CD4-positive, alpha-beta memory T cell (primary cell): ENCODE data around the gene SON. TPM values are rescaled to one million over a fixed set of nuclear protein-coding genes. Genes with fewer than 3 reads are reported as not detected.
"Not testable (repeated sequence)": the region's sequence is repeated elsewhere in the genome, so short reads cannot be mapped to it uniquely, and the experiment has no call there.

Source experiments
- CTCF ChIA-PET: fragments of 350-600 bp; sonication (Branson Sonifier 250); formaldehyde crosslinking; loops from one replicate; lab custom pipeline; 2021; ENCODE audit warnings: inconsistent platforms; ENCODE audit not compliant: partially characterized antibody; lab: Charles Lee
- POLR2A ChIA-PET: fragments of 350-600 bp; sonication (Branson Sonifier 250); formaldehyde crosslinking; loops from one replicate; lab custom pipeline; 2021; ENCODE audit not compliant: partially characterized antibody; lab: Charles Lee
- DNase-seq, 5 donors: peaks; one replicate each; pipeline versions ENCODE4 v3.0.0 to v3.0.0-alpha.2; 2020 to 2022; ENCODE audit warnings: mixed read lengths in 1 of 5
- H3K27ac ChIP-seq: one replicate; pipeline ENCODE4 v1.7.0; 2013; ENCODE audit warnings: low read depth, low read length
- H3K27me3 ChIP-seq: 2 replicates; pipeline ENCODE4 v1.7.0; 2013; ENCODE audit warnings: mild to moderate bottlenecking, low read length, moderate library complexity; ENCODE audit not compliant: insufficient read depth
- H3K36me3 ChIP-seq: 2 replicates; pipeline ENCODE4 v1.7.0; 2013; ENCODE audit warnings: mild to moderate bottlenecking, low read length, moderate library complexity; ENCODE audit not compliant: insufficient read depth
- H3K4me1 ChIP-seq: 2 replicates; pipeline ENCODE4 v1.7.0; 2013; ENCODE audit warnings: mild to moderate bottlenecking, low read length, moderate library complexity; ENCODE audit not compliant: insufficient read depth
- H3K4me3 ChIP-seq, 2 donors: one replicate each; pipeline ENCODE4 v1.7.0; 2013; ENCODE audit warnings: low read length in 2 of 2, mild to moderate bottlenecking in 1 of 2
- H3K9me3 ChIP-seq, 2 donors: one replicate each; pipeline ENCODE4 v1.7.0; 2013; ENCODE audit warnings: low read length in 2 of 2, control low read depth in 1 of 2; ENCODE audit not compliant: control insufficient read depth in 1 of 2
- H3K27ac Mint-ChIP-seq, 7 donors: one replicate each; pipeline ENCODE4 v1.8.0; 2020 to 2021; ENCODE audit warnings: mixed read lengths in 7 of 7, mild to moderate bottlenecking in 6 of 7, inconsistent platforms in 3 of 7, moderate library complexity in 3 of 7
- H3K27me3 Mint-ChIP-seq, 2 donors: one replicate each; pipeline ENCODE4 v1.8.0; 2020 to 2021; ENCODE audit warnings: mixed read lengths in 2 of 2
- H3K36me3 Mint-ChIP-seq, 2 donors: one replicate each; pipeline ENCODE4 v1.8.0; 2020 to 2021; ENCODE audit warnings: mixed read lengths in 2 of 2, inconsistent platforms in 1 of 2, mild to moderate bottlenecking in 1 of 2
- H3K4me1 Mint-ChIP-seq, 4 donors: one replicate each; pipeline ENCODE4 v1.8.0; 2020 to 2021; ENCODE audit warnings: mixed read lengths in 4 of 4, mild to moderate bottlenecking in 1 of 4
- H3K4me3 Mint-ChIP-seq, 8 donors: one replicate each; pipeline ENCODE4 v1.8.0; 2020 to 2021; ENCODE audit warnings: mixed read lengths in 8 of 8, mild to moderate bottlenecking in 7 of 8, moderate library complexity in 6 of 8, inconsistent platforms in 3 of 8
- H3K9me3 Mint-ChIP-seq, 8 donors: one replicate each; pipeline ENCODE4 v1.8.0; 2020 to 2021; ENCODE audit warnings: mixed read lengths in 8 of 8, mild to moderate bottlenecking in 5 of 8, inconsistent platforms in 3 of 8, moderate library complexity in 1 of 8
- intact Hi-C: fragments of 100-400 bp; cut with micrococcal nuclease; formaldehyde crosslinking; loops from one replicate; pipeline ENCODE4 v1.15.1; 2023
- polyA plus RNA-seq, 2 donors: library from polyadenylated mRNA; unstranded; fragments of 300-500 nt; fragmentation: Illumina TruSeq; gene quantifications; one replicate each; pipeline ENCODE4 v1.2.3, GENCODE V29; 2021
- total RNA-seq, 2 experiments: library from RNA; stranded (reverse); gene quantifications; one replicate each; pipeline ENCODE4 v1.2.3, GENCODE V29; 2021

Gene SON
- total and polyA plus RNA-seq, 4 experiments from 2014 or later = 314 to 639 (median 445) TPM

GRCh38 chr21:33567914-33568313 is 25.1 kb downstream of the SON start:
- Histone ChIP-seq H3K36me3 (peaks cover 54% of the 10 kb centered on the region), H3K27me3 (no peaks in the 10 kb centered on the region), H3K9me3 (no peaks in the 10 kb centered on the region), H3K4me3 (no peak overlapping the region), H3K4me1 (peaks cover 26% of the 10 kb centered on the region), H3K27ac (no peak overlapping the region)
- Mint-ChIP-seq H3K27ac (peak overlapping the region in 5 of 7 donors; percentile 52 to 78 (median 73)), H3K36me3 (peaks cover 28 to 66% of the 10 kb centered on the region in 2 donors), H3K27me3 (no peaks in the 10 kb centered on the region), H3K9me3 (no peaks in the 10 kb centered on the region), H3K4me3 (no peak overlapping the region), H3K4me1 (peaks cover 19 to 46% (median 29%) of the 10 kb centered on the region in 4 donors)
- ChIA-PET CTCF (no interaction called here), POLR2A (interaction anchor here (0.6 kb wide), 1 partner anchor 25 kb away, joined by 4 read pairs; no protein-coding TSS in a partner anchor)
- DNase-seq = no peak
- intact Hi-C loops = loop anchor here (2.0 kb wide), 1 partner anchor 15 kb away; no protein-coding TSS in a partner anchor

- H3K27ac Mint-ChIP-seq = peak overlapping the region in 1 of 7 donors; percentile 53
Observed at GRCh38 chr21:33568448-33568847, 25.6 kb downstream of the SON start.

GRCh38 chr21:33569991-33570390 is 27.2 kb downstream of the SON start:
- peaks cover 16 to 40% (median 22%) of the 10 kb centered on the region in 4 donors for H3K4me1 Mint-ChIP-seq
- H3K9me3 ChIP-seq = no peaks in the 10 kb centered on the region
- intact Hi-C loops = loop anchor here (2.0 kb wide), 1 partner anchor 17 kb away; no protein-coding TSS in a partner anchor
- no peaks in the 10 kb centered on the region for H3K27me3 Mint-ChIP-seq
- no peaks in the 10 kb centered on the region for H3K9me3 Mint-ChIP-seq
- peaks cover 64% of the 10 kb centered on the region for H3K36me3 ChIP-seq
- ChIA-PET CTCF (interaction anchor here (1.6 kb wide), 1 partner anchor 36 kb away, joined by 6 read pairs; no protein-coding TSS in a partner anchor), POLR2A (interaction anchor here (1.3 to 1.9 kb wide), 3 partner anchors 19 to 28 kb away, joined by 4 to 8 read pairs (median 4); partner anchors contain the start of genes DONSON, GART and SON)
- no peaks in the 10 kb centered on the region for H3K27me3 ChIP-seq
- DNase-seq = no peak
- H3K27ac ChIP-seq = peak overlapping the region; percentile 10
- H3K4me3 ChIP-seq = no peak overlapping the region
- H3K4me3 Mint-ChIP-seq = no peak overlapping the region
- H3K4me1 ChIP-seq = peaks cover 19% of the 10 kb centered on the region
- H3K36me3 Mint-ChIP-seq = peaks cover 30 to 68% of the 10 kb centered on the region in 2 donors
- peak overlapping the region in 6 of 7 donors; percentile 26 to 80 (median 48) for H3K27ac Mint-ChIP-seq

More at GRCh38 chr21:33568448-33568847, 25.6 kb downstream of the SON start:
- no peak overlapping the region for H3K4me3 Mint-ChIP-seq
- CTCF ChIA-PET = no interaction called here
- Histone ChIP-seq H3K4me1 (peaks cover 20% of the 10 kb centered on the region), H3K9me3 (no peaks in the 10 kb centered on the region), H3K27ac (no peak overlapping the region), H3K4me3 (no peak overlapping the region), H3K27me3 (no peaks in the 10 kb centered on the region), H3K36me3 (peaks cover 55% of the 10 kb centered on the region)
- H3K36me3 Mint-ChIP-seq = peaks cover 30 to 68% of the 10 kb centered on the region in 2 donors
- H3K9me3 Mint-ChIP-seq = no peaks in the 10 kb centered on the region
- no peak for DNase-seq
- POLR2A ChIA-PET = interaction anchor here (0.6 kb wide), 1 partner anchor 24 kb away, joined by 4 read pairs; no protein-coding TSS in a partner anchor
- intact Hi-C loops = loop anchor here (2.0 kb wide), 1 partner anchor 16 kb away; no protein-coding TSS in a partner anchor
- H3K27me3 Mint-ChIP-seq = no peaks in the 10 kb centered on the region
- H3K4me1 Mint-ChIP-seq = peaks cover 17 to 42% (median 27%) of the 10 kb centered on the region in 4 donors

- H3K27me3 ChIP-seq = no peaks in the 10 kb centered on the region
- CTCF ChIA-PET = interaction anchor here (0.5 to 2.8 kb wide), 3 partner anchors 33 to 801 kb away, joined by 3 to 19 read pairs (median 4); partner anchors contain the start of gene PAXBP1
- Mint-ChIP-seq H3K36me3 (peaks cover 40 to 73% of the 10 kb centered on the region in 2 donors), H3K27ac (peak overlapping the region in 6 of 7 donors; percentile 5 to 78 (median 47)), H3K27me3 (no peaks in the 10 kb centered on the region), H3K9me3 (no peaks in the 10 kb centered on the region), H3K4me3 (no peak overlapping the region), H3K4me1 (peaks cover 8 to 25% (median 15%) of the 10 kb centered on the region in 4 donors)
- no peak overlapping the region for H3K27ac ChIP-seq
- no peak overlapping the region for H3K4me3 ChIP-seq
- H3K4me1 ChIP-seq = peaks cover 10% of the 10 kb centered on the region
- POLR2A ChIA-PET = interaction anchor here (0.8 to 1.4 kb wide), 2 partner anchors 16 to 29 kb away, joined by 3 to 5 read pairs; partner anchors contain the start of genes DONSON and SON
- H3K9me3 ChIP-seq = no peaks in the 10 kb centered on the region
- intact Hi-C loops = loop anchor here (2.0 kb wide), 1 partner anchor 14 kb away; no protein-coding TSS in a partner anchor
- H3K36me3 ChIP-seq = peaks cover 74% of the 10 kb centered on the region
- DNase-seq = no peak
Observed at GRCh38 chr21:33572350-33572749, 29.5 kb downstream of the SON start.

GRCh38 chr21:33576741-33577141 is 33.9 kb downstream of the SON start:
- H3K27me3 Mint-ChIP-seq, H3K4me1 ChIP-seq, H3K27ac ChIP-seq, DNase-seq, H3K9me3 Mint-ChIP-seq, POLR2A ChIA-PET, H3K4me3 Mint-ChIP-seq, H3K9me3 ChIP-seq, H3K4me3 ChIP-seq, intact Hi-C loops, CTCF ChIA-PET, H3K27me3 ChIP-seq: not testable (repeated sequence)
- H3K36me3 ChIP-seq = peaks cover 38% of the 10 kb centered on the region
- Mint-ChIP-seq H3K4me1 (peaks cover 0 to 10% (median 5%) of the 10 kb centered on the region in 4 donors), H3K36me3 (peaks cover 22 to 60% of the 10 kb centered on the region in 2 donors), H3K27ac (peak overlapping the region in 3 of 7 donors; percentile 37 to 48 (median 38))

- DNase-seq = no peak
- H3K4me1 ChIP-seq = no peaks in the 10 kb centered on the region
- no peaks in the 10 kb centered on the region for H3K9me3 Mint-ChIP-seq
- H3K27me3 Mint-ChIP-seq = no peaks in the 10 kb centered on the region
- no peak overlapping the region for H3K27ac Mint-ChIP-seq
- no peak overlapping the region for H3K4me3 ChIP-seq
- intact Hi-C loops = no loop called here
- H3K9me3 ChIP-seq = no peaks in the 10 kb centered on the region
- ChIA-PET CTCF (no interaction called here), POLR2A (interaction anchor here (1.6 to 1.7 kb wide), 2 partner anchors 11 to 35 kb away, joined by 3 to 13 read pairs; partner anchors contain the start of gene DONSON)
- H3K36me3 ChIP-seq = peaks cover 26% of the 10 kb centered on the region
- peaks cover 18 to 48% of the 10 kb centered on the region in 2 donors for H3K36me3 Mint-ChIP-seq
- H3K4me1 Mint-ChIP-seq = peaks cover under 1 to 10% (median 2%) of the 10 kb centered on the region in 4 donors
- H3K27ac ChIP-seq = no peak overlapping the region
- no peak overlapping the region for H3K4me3 Mint-ChIP-seq
- no peaks in the 10 kb centered on the region for H3K27me3 ChIP-seq
Observed at GRCh38 chr21:33578214-33578613, 35.4 kb downstream of the SON start.

GRCh38 chr21:33578959-33579542 is 36.2 kb downstream of the SON start:
- H3K27me3 ChIP-seq = no peaks in the 10 kb centered on the region
- Mint-ChIP-seq H3K4me3 (no peak overlapping the region), H3K27me3 (no peaks in the 10 kb centered on the region), H3K36me3 (peaks cover 18 to 41% of the 10 kb centered on the region in 2 donors), H3K27ac (peak overlapping the region in 4 of 7 donors; percentile 20 to 37 (median 32)), H3K9me3 (no peaks in the 10 kb centered on the region), H3K4me1 (peaks cover 0 to 7% (median 1%) of the 10 kb centered on the region in 4 donors)
- H3K4me1 ChIP-seq = no peaks in the 10 kb centered on the region
- H3K36me3 ChIP-seq = peaks cover 18% of the 10 kb centered on the region
- H3K9me3 ChIP-seq = no peaks in the 10 kb centered on the region
- intact Hi-C loops = no loop called here
- no peak for DNase-seq
- H3K4me3 ChIP-seq = no peak overlapping the region
- H3K27ac ChIP-seq = no peak overlapping the region
- CTCF ChIA-PET = interaction anchor here (0.6 kb wide), 1 partner anchor 25 kb away, joined by 3 read pairs; no protein-coding TSS in a partner anchor
- POLR2A ChIA-PET = interaction anchor here (1.6 to 1.7 kb wide), 2 partner anchors 10 to 36 kb away, joined by 3 to 13 read pairs; partner anchors contain the start of gene DONSON
